IPS-20b (cell line): ENCODE results near the gene SETD3.
"Not testable (repeated sequence)": the region's sequence is repeated elsewhere in the genome, so short reads cannot be mapped to it uniquely, and the experiment has no call there.

ENCODE experiments used
- H3K27ac ChIP-seq: one replicate; pipeline ENCODE4 v1.5.1; 2013; ENCODE audit warnings: low read length
- H3K27me3 ChIP-seq: 2 replicates; pipeline ENCODE4 v1.6.1; 2013; ENCODE audit warnings: mild to moderate bottlenecking, low read length, inconsistent platforms; ENCODE audit not compliant: insufficient read depth
- H3K36me3 ChIP-seq: 2 replicates; pipeline ENCODE4 v1.6.1; 2013; ENCODE audit warnings: low read depth, mild to moderate bottlenecking, inconsistent platforms, low read length, moderate library complexity; ENCODE audit not compliant: insufficient read depth
- H3K4me1 ChIP-seq: 2 replicates; pipeline ENCODE4 v1.6.1; 2013; ENCODE audit warnings: mild to moderate bottlenecking, control low read depth, inconsistent platforms, low read length, moderate library complexity; ENCODE audit not compliant: insufficient read depth
- H3K4me3 ChIP-seq: 2 replicates; pipeline ENCODE4 v1.5.1; 2013; ENCODE audit warnings: mild to moderate bottlenecking, low read length, inconsistent platforms
- H3K9ac ChIP-seq: 2 replicates; pipeline ENCODE4 v1.6.1; 2013; ENCODE audit warnings: low read depth, mild to moderate bottlenecking, inconsistent platforms, low read length, moderate library complexity
- H3K9me3 ChIP-seq: 2 replicates; pipeline ENCODE4 v1.6.1; 2013; ENCODE audit warnings: mild to moderate bottlenecking, low read depth, low read length, inconsistent platforms; ENCODE audit not compliant: insufficient read depth

Gene SETD3

GRCh38 chr14:99357916-99358390 lies 122.7 kb downstream of the SETD3 start:
- Histone ChIP-seq H3K4me1 (0 out of 2 replicates have a peak, but pooled peaks cover 2% of the 10 kb centered on the region), H3K4me3 (no peak overlapping the region), H3K27me3 (no peaks in the 10 kb centered on the region), H3K9me3 (no peaks in the 10 kb centered on the region), H3K27ac (no peak overlapping the region), H3K36me3 (no peaks in the 10 kb centered on the region), H3K9ac (no peak overlapping the region)

- Histone ChIP-seq H3K9ac (no peak overlapping the region), H3K9me3 (no peaks in the 10 kb centered on the region), H3K36me3 (no peaks in the 10 kb centered on the region), H3K27me3 (no peaks in the 10 kb centered on the region), H3K4me1 (no peaks in the 10 kb centered on the region), H3K4me3 (no peak overlapping the region), H3K27ac (no peak overlapping the region)
These were observed 123.3 kb downstream of the SETD3 start for GRCh38 chr14:99357151-99357915.

GRCh38 chr14:99356031-99356608 lies 124.5 kb downstream of the SETD3 start:
- Histone ChIP-seq H3K36me3 (no peaks in the 10 kb centered on the region), H3K27ac (no peak overlapping the region)

GRCh38 chr14:99354166-99354875 lies 126.3 kb downstream of the SETD3 start:
- no peaks in the 10 kb centered on the region for H3K4me1 ChIP-seq
- H3K9ac ChIP-seq, result no peak overlapping the region
- H3K9me3 ChIP-seq, result no peaks in the 10 kb centered on the region
- H3K4me3 ChIP-seq, result no peak overlapping the region
- H3K36me3 ChIP-seq, result no peaks in the 10 kb centered on the region
- no peak overlapping the region for H3K27ac ChIP-seq
- no peaks in the 10 kb centered on the region for H3K27me3 ChIP-seq

More at GRCh38 chr14:99356031-99356608, 124.5 kb downstream of the SETD3 start:
- Histone ChIP-seq H3K9me3 (no peaks in the 10 kb centered on the region), H3K27me3 (no peaks in the 10 kb centered on the region), H3K9ac (no peak overlapping the region), H3K4me1 (no peaks in the 10 kb centered on the region), H3K4me3 (no peak overlapping the region)

GRCh38 chr14:99352688-99353280 lies 127.9 kb downstream of the SETD3 start:
- no peaks in the 10 kb centered on the region for H3K9me3 ChIP-seq
- H3K27ac ChIP-seq, result no peak overlapping the region
- no peaks in the 10 kb centered on the region for H3K4me1 ChIP-seq
- H3K9ac ChIP-seq, result no peak overlapping the region
- no peaks in the 10 kb centered on the region for H3K36me3 ChIP-seq
- H3K4me3 ChIP-seq, result no peak overlapping the region
- H3K27me3 ChIP-seq, result no peaks in the 10 kb centered on the region

- H3K4me3 ChIP-seq, result no peak overlapping the region
- H3K9ac ChIP-seq, result no peak overlapping the region
- H3K4me1 ChIP-seq, result no peaks in the 10 kb centered on the region
- H3K27ac ChIP-seq, result no peak overlapping the region
- H3K9me3 ChIP-seq, result no peaks in the 10 kb centered on the region
- no peaks in the 10 kb centered on the region for H3K27me3 ChIP-seq
- no peaks in the 10 kb centered on the region for H3K36me3 ChIP-seq
These were observed 129.3 kb downstream of the SETD3 start for GRCh38 chr14:99351166-99352007.

GRCh38 chr14:99350751-99351150 lies 129.9 kb downstream of the SETD3 start:
- Histone ChIP-seq H3K36me3 (no peaks in the 10 kb centered on the region), H3K4me3 (no peak overlapping the region), H3K27me3 (no peaks in the 10 kb centered on the region), H3K9me3 (no peaks in the 10 kb centered on the region), H3K9ac (no peak overlapping the region), H3K4me1 (no peaks in the 10 kb centered on the region), H3K27ac (no peak overlapping the region)

GRCh38 chr14:99349721-99350495 lies 130.8 kb downstream of the SETD3 start:
- Histone ChIP-seq H3K9ac (no peak overlapping the region), H3K9me3 (no peaks in the 10 kb centered on the region), H3K4me3 (no peak overlapping the region), H3K27me3 (no peaks in the 10 kb centered on the region), H3K4me1 (no peaks in the 10 kb centered on the region), H3K36me3 (no peaks in the 10 kb centered on the region), H3K27ac (no peak overlapping the region)

- Histone ChIP-seq H3K9me3 (no peaks in the 10 kb centered on the region), H3K27me3 (no peaks in the 10 kb centered on the region), H3K36me3 (no peaks in the 10 kb centered on the region)
These were observed 131.6 kb downstream of the SETD3 start for GRCh38 chr14:99348816-99349614.

GRCh38 chr14:99348231-99348630 lies 132.4 kb downstream of the SETD3 start:
- H3K36me3 ChIP-seq, H3K9ac ChIP-seq, H3K4me3 ChIP-seq, H3K27ac ChIP-seq, H3K4me1 ChIP-seq, H3K9me3 ChIP-seq, H3K27me3 ChIP-seq: not testable (repeated sequence)

More at GRCh38 chr14:99348816-99349614, 131.6 kb downstream of the SETD3 start:
- no peaks in the 10 kb centered on the region for H3K4me1 ChIP-seq
- no peak overlapping the region for H3K9ac ChIP-seq
- H3K27ac ChIP-seq, result no peak overlapping the region
- no peak overlapping the region for H3K4me3 ChIP-seq
